ENCODE measurements around the gene TET1.
"Not testable (repeated sequence)": the region's sequence is repeated elsewhere in the genome, so short reads cannot be mapped to it uniquely, and the experiment has no call there.

Gene TET1

GRCh38 chr10:68564712-68565111, 4.6 kb downstream of the TET1 start:
- no peak for DNase-seq

DNA sequence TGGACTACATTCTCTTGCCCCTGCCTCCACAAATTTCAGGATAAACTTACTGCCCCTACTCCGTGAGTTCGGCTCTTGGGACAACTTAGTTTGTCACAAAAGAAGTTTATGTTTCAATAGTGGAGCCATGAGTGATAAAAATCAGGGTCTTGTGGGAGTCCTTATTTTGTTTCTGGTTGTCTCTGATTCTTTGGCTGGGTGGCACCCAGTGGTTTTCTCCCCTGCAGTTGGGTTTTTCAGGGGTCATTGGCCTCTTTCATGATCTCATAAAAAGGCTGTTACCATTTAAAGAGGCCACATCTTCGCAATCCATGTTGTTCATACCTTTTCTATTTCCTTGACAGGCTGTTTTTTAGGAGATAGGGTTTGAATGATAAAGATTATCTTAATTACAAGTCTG, 5.5 kb downstream of the TET1 start:
- DNase-seq, result no peak

GRCh38 chr10:68566351-68566750, 6.2 kb downstream of the TET1 start:
- no peak for DNase-seq

DNA sequence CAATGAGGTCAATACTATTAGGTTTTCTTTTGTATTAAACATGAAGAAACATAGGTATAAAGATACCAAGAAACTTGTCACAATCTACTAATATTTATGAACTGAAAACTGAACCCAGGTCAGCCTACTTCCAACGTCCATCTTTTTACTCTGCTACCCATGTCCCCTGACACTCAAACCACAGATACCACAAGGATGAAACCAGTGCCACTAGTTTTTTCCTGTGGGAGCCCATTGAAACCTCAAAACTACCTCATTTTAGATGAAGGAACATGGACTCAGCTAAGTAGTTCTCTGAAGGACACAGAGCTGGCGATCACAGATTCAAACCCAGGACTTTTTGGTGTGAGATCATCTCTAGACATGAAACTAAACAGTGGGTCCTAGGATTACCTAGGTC, 6.8 kb downstream of the TET1 start:
- DNase-seq, result peak; percentile 34

GRCh38 chr10:68572151-68572550, 12.0 kb downstream of the TET1 start:
- no peak for DNase-seq

GRCh38 chr10:68574051-68574450, 13.9 kb downstream of the TET1 start:
- DNase-seq, result no peak

- no peak for DNase-seq
Measured at GRCh38 chr10:68576118-68576517, 16.0 kb downstream of the TET1 start.

GRCh38 chr10:68578974-68579373, 18.8 kb downstream of the TET1 start:
- no peak for DNase-seq

GRCh38 chr10:68584187-68584586, 24.1 kb downstream of the TET1 start:
- DNase-seq, result not testable (repeated sequence)

DNA sequence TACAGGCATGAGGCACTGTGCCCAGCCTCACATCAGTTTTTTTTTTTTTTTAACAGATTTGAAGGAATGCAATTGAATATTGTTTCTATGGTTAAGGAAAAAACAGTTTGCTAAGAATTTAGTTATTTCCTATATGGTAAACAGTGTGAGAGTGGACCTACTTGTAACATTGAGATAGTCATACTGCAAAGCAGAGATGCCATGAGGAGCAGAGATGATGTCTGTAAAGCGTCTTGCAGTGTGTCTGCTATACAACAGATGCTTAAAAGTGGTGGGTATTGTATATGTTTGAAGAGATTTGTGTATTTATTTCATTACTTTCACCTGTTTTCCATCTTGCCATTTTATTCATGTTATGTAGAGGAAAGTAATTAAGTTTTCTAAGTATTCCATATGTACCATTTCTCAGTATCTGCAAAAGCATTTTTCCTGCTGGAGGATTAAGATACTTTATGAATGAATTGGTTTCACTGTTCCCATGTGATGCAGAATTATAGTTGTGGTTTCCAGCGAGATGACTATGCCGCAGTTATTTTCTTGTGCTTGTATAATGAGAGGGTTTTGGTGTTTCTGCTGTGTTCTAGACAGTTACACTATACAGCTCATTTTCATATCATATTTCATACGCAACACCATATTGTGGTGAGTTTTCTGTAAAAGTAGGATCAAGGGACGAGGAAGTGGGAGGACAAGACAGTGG, 26.6 kb downstream of the TET1 start:
- DNase-seq, result no peak

DNA sequence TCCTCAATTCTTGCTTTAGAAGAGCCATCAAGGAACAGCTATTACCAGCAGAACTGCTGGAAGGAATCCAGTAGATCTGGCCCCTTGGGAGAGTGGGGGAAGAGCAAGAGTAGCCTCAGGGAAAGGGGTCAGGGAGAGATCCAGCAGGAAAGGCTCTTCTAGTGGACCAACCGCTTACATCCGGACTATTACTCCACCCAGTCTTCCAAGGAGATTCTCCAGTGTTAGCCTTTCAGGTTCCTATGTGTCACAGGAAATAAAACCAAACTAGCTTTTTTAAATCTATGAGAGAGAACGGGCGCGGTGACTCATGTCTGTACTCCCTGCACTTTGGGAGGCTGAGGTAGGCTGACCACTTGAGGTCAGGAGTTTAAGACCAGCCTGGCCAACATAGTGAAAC, 34.3 kb downstream of the TET1 start:
- DNase-seq, result no peak

DNA sequence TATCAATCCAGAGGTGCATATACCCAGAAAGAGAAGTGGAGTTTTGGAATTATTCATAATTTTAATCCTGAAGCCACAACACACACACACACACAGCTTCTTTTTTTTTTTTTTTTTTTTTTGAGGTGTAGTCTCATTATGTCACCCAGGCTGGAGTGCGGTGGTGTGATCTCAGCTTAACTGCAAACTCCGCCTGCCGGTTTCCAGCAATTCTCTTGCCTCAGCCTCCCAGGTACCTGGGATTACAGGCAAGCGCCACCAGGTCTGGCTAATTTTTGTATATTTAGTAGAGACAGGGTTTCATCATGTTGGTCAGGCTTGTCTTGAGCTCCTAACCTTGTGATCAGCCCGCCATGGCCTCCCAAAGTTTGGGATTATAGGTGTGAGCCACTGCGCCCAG, 35.4 kb downstream of the TET1 start:
- DNase-seq, result no peak

DNA sequence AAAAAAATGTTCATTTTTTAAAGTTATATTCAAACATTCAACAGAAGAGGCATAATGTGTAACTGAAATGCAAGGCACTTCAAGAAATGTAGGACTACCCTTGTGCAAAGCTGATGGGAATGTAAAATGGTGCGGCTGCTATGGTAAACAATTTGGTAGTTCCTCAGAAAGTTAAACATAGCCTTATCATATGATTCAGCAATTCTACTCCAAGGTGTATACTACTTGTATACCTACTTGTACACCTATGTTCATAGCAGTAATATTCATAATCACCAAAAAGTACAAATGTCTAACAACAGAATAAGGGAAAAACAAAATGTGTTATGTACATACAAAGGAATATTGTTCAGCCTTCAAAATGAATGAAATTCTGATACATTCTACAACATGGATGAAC, 37.3 kb downstream of the TET1 start:
- no peak for DNase-seq

- no peak for DNase-seq
Measured at GRCh38 chr10:68598978-68599770, 39.0 kb downstream of the TET1 start.

DNA sequence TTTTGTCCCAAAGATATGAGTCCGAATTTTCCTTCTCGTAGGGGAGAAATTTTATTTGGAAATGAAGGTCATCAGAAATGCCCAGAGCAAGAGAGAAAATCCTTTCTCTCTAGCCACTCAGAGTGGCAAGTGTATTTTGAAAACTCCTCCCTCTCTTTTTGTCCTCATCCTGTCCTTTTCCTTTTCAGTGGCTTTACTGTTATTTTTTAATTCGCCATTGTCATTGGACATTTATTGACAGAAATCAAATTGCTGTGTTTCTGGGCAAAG, 39.6 kb downstream of the TET1 start:
- no peak for DNase-seq

DNA sequence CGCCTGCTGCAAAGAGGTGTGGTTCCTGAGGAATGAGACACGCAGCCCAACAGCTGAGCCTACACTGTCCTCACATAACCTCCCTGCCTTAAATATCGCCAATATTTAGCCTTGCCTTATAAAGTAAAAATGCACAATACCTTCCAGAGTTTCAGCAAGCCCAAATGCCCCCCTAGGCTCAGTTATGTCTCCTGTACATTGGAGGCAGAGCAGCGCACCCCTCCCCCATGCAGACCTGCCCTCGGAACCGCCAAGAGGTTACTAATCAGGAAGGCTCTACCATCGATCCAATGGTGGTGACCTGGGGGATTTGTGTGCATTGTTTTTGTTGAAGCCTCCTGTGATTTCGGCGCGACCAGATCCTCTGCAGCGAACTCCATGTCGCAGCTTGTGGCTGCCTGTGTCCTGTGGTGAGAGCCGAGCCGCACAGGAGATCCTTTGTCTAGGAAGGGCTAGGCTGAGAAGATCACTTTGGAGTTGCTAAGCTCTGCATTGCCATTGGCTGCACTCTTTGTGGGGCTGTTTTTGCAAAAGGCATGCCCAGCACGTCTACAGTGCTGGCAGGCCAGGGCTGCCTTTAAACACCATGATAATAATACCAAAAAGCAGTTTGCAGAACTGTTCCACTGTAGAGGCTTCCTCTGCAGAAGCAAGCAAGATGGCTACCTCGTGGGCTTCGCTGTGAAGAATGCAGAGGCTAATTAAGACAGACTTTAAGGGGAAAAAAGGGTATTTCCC, 40.1 kb downstream of the TET1 start:
- peak; percentile 88 for DNase-seq

- DNase-seq, result no peak
Measured at GRCh38 chr10:68601501-68602265, 41.5 kb downstream of the TET1 start.

- no peak for DNase-seq
Measured at GRCh38 chr10:68602434-68602833, 42.3 kb downstream of the TET1 start.

GRCh38 chr10:68603766-68604165, 43.6 kb downstream of the TET1 start:
- no peak for DNase-seq

DNA sequence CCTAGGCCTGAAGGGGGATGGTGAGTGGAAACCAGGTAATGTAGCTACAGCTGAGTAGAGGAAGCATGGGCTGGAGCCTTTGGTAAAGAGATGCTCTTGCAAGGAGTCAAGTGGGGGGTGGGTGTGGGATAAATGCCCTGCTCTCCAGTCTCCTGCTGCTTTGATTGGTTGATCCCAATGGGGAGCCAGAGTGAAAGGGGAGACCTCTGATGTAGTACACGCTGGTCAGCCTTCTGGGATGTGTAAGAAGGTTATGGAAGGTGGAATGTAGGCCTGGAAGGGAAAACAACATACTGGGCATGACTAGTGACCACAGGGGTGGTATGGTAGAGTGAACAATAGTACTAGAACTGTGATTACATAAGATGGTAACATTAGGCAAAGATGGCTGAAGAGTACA, 44.3 kb downstream of the TET1 start:
- DNase-seq, result no peak

- DNase-seq, result no peak
Measured at GRCh38 chr10:68606918-68607317, 46.8 kb downstream of the TET1 start.

- not testable (repeated sequence) for DNase-seq
Measured at GRCh38 chr10:68610023-68610422, 49.9 kb downstream of the TET1 start.

DNA sequence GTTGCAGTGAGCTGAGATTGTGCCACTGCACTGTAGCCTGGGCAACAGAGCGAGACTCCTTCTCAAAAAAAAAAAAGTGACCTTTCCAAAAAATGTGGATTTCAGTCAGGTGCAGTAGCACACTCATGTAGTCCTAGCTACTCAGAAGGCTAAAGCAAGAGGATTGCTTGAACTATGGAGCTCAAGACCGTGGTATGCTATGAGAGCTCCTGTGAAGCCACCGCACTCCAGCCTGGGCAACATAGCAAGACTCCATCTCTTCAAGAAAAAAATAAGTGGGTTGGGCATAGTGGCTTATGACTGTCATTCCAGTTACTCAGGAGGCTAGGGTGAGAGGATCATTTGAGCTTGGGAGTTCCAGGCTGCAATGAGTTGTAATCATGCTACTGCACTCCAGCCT, 51.1 kb downstream of the TET1 start:
- DNase-seq, result no peak
